Fibroblast of lung (primary cell): Measurements from ENCODE around the gene RELCH.

Source experiments
- CTCF ChIP-seq, 2 donors: IDR thresholded peaks in 1 of 2; conservative IDR thresholded peaks in 1 of 2; 1 replicate in 1 of 2; 2 replicates in 1 of 2; pipeline ENCODE4 v1.5.1; 2011 to 2012; ENCODE audit warnings: low read length in 2 of 2, control low read depth in 1 of 2, inconsistent platforms in 1 of 2, low read depth in 1 of 2, mild to moderate bottlenecking in 1 of 2
- EZH2 ChIP-seq: IDR thresholded peaks from 2 replicates; pipeline ENCODE4 v1.5.1; 2012; ENCODE audit warnings: low read length, control low read depth, mild to moderate bottlenecking; ENCODE audit errors: missing control alignments

DNA sequence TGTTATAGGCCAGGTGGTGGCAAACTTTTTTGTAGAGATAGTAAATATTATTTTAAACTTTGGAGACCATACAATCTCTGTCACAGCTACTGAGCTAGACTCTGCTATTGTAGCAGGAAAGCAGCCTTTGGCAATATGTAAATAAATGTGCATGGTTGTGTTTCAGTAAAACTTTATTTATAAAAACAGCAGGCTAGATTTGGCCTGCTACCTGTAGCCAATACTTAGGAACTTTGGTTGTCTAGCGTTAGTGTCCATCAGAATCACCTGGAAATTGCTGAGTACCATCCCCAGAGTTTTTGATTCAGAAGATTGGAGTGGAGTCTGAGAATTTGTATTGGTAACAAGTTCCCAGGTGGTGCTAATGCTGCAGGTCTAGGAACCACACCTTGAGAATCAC, 114.3 kb downstream of the RELCH start:
- TF ChIP-seq CTCF (conservative IDR thresholded peaks at IDR 0.05 in 1 of 2, IDR thresholded peaks at IDR 0.05 in 1 of 2; ENCODE audit: low read depth in 1 of 2, low read length in 2 of 2) (no peak), EZH2 (no peak)
